ENCODE results near the gene ANAPC4.

DNA sequence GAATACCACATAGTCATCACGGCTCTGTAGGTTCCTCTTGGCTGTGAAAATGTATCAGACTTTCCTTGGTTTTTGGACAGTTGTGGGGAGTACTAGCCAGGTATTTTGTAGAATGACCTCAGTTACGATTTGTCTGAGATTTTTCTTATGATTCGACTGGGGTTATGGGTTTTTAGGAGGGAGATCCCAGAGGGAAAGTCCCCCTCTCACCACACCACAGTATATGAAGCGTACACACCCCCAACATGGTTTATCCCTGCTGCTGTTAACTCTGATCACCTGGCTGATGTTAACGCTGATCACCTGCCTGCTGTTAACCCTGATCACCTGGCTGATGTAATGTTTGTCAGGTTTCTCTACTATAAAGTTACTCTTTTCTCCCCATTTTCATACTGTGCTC is 72.6 kb downstream of the ANAPC4 start:
- no peak for TF ChIP-seq NFRKB (IDR thresholded peaks at IDR 0.05)
- TF ChIP-seq, protein P1, sequence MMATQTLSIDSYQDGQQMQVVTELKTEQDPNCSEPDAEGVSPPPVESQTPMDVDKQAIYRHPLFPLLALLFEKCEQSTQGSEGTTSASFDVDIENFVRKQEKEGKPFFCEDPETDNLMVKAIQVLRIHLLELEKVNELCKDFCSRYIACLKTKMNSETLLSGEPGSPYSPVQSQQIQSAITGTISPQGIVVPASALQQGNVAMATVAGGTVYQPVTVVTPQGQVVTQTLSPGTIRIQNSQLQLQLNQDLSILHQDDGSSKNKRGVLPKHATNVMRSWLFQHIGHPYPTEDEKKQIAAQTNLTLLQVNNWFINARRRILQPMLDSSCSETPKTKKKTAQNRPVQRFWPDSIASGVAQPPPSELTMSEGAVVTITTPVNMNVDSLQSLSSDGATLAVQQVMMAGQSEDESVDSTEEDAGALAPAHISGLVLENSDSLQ (IDR thresholded peaks at IDR 0.05): no peak
- no peak for TF ChIP-seq BHLHE40 (IDR thresholded peaks at IDR 0.05; ENCODE audit: borderline replicate concordance)

Data from HEK293T (cell line).